Measurements from ENCODE around the gene RHBDL3.

RHBDL3 gene

DNA sequence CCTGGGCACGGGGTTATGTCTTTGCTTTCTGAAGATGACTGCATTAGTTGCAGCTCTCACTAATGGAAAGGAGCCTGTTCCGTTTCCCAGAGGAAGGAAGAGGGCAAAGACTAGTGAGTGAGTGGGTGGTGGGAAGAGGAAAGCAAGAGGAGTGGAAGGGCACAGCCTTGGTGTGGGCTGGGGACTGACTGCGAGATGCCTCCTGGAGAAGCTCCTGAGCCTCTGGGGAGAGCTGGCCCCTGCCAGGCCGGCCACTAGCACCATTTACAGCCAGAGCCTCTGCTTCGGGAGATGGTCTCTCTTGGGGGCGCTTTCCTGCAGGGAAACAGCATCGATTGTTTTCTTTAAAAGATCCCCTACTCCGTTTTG, 825 bp upstream of the RHBDL3 start:
- no peak overlapping the region for H3K4me2 ChIP-seq (ENCODE audit: low read depth, low read length)
- H3K9me2 ChIP-seq (replicated peaks; ENCODE audit: insufficient read depth, low read length): no peaks in the 10 kb centered on the region
- H2AFZ ChIP-seq (ENCODE audit: low read length): no peak overlapping the region
- no peaks in the 10 kb centered on the region for H3K9me3 ChIP-seq (replicated peaks; ENCODE audit: insufficient read depth, low read length)
- H3K4me1 ChIP-seq (ENCODE audit: low read length): 0 out of 2 replicates have a peak, but pooled peaks cover 3% of the 10 kb centered on the region
- TF ChIP-seq, protein P1, sequence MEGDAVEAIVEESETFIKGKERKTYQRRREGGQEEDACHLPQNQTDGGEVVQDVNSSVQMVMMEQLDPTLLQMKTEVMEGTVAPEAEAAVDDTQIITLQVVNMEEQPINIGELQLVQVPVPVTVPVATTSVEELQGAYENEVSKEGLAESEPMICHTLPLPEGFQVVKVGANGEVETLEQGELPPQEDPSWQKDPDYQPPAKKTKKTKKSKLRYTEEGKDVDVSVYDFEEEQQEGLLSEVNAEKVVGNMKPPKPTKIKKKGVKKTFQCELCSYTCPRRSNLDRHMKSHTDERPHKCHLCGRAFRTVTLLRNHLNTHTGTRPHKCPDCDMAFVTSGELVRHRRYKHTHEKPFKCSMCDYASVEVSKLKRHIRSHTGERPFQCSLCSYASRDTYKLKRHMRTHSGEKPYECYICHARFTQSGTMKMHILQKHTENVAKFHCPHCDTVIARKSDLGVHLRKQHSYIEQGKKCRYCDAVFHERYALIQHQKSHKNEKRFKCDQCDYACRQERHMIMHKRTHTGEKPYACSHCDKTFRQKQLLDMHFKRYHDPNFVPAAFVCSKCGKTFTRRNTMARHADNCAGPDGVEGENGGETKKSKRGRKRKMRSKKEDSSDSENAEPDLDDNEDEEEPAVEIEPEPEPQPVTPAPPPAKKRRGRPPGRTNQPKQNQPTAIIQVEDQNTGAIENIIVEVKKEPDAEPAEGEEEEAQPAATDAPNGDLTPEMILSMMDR (IDR thresholded peaks at IDR 0.05; ENCODE audit: low read length): no peak
- TF ChIP-seq EZH2phosphoT487 (IDR thresholded peaks at IDR 0.05; ENCODE audit: low read length) (no peak), EZH2 (optimal IDR thresholded peaks at IDR 0.05; ENCODE audit: low read depth, low read length) (no peak)
- H4K20me1 ChIP-seq (ENCODE audit: insufficient read depth, low read length): no peaks in the 10 kb centered on the region
- H3K36me3 ChIP-seq (replicated peaks; ENCODE audit: insufficient read depth, low read length): no peaks in the 10 kb centered on the region
- peaks cover 9% of the 10 kb centered on the region for H3K27me3 ChIP-seq (replicated peaks; ENCODE audit: insufficient read depth, low read length)
- no peaks in the 10 kb centered on the region for H3F3A ChIP-seq (ENCODE audit: insufficient read depth, low read length)
- H3K79me2 ChIP-seq (ENCODE audit: low read length): no peaks in the 10 kb centered on the region
- H3K4me3 ChIP-seq (ENCODE audit: low read length): no peak overlapping the region
- no peak for DNase-seq
- no peak overlapping the region for H3K27ac ChIP-seq (ENCODE audit: low read length)
- H3K9ac ChIP-seq (ENCODE audit: low read length): no peak overlapping the region

DNA sequence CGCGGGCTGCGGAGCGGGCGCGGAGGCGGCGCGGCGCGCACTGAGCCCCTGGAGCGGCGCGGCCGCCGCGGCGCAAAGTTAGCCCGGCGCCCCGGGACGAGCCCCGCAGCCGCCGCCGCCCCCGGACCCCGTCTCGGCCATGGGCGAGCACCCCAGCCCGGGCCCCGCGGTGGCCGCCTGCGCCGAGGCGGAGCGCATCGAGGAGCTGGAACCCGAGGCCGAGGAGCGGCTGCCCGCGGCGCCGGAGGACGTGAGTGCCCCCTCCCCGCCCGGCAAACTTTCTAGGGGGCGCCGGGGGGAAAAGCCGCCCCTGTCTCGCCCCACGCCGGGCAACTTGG, 388 bp downstream of the RHBDL3 start:
- TF ChIP-seq EZH2phosphoT487 (IDR thresholded peaks at IDR 0.05; ENCODE audit: low read length) (no peak), EZH2 (optimal IDR thresholded peaks at IDR 0.05; ENCODE audit: low read depth, low read length) (no peak)
- TF ChIP-seq, protein P1 (IDR thresholded peaks at IDR 0.05; ENCODE audit: low read length): no peak
- no peaks in the 10 kb centered on the region for H3K36me3 ChIP-seq (replicated peaks; ENCODE audit: insufficient read depth, low read length)
- no peaks in the 10 kb centered on the region for H3K9me2 ChIP-seq (replicated peaks; ENCODE audit: insufficient read depth, low read length)
- H3K4me3 ChIP-seq (ENCODE audit: low read length): peak overlapping the region; percentile 70
- H3K4me2 ChIP-seq (ENCODE audit: low read depth, low read length): peak overlapping the region; percentile 87; the same call in 1 of the 2 replicates
- H3K9me3 ChIP-seq (replicated peaks; ENCODE audit: insufficient read depth, low read length): no peaks in the 10 kb centered on the region
- H3K4me1 ChIP-seq (ENCODE audit: low read length): 0 out of 2 replicates have a peak, but pooled peaks cover 3% of the 10 kb centered on the region
- H3F3A ChIP-seq (ENCODE audit: insufficient read depth, low read length): no peaks in the 10 kb centered on the region
- no peaks in the 10 kb centered on the region for H4K20me1 ChIP-seq (ENCODE audit: insufficient read depth, low read length)
- peaks cover 9% of the 10 kb centered on the region for H3K27me3 ChIP-seq (replicated peaks; ENCODE audit: insufficient read depth, low read length)
- peak overlapping the region; percentile 81 for H2AFZ ChIP-seq (ENCODE audit: low read length)
- H3K79me2 ChIP-seq (ENCODE audit: low read length): no peaks in the 10 kb centered on the region
- peak overlapping the region; percentile 35; the same call in 1 of the 2 replicates for H3K9ac ChIP-seq (ENCODE audit: low read length)
- no peak for DNase-seq
- no peak overlapping the region for H3K27ac ChIP-seq (ENCODE audit: low read length)

DNA sequence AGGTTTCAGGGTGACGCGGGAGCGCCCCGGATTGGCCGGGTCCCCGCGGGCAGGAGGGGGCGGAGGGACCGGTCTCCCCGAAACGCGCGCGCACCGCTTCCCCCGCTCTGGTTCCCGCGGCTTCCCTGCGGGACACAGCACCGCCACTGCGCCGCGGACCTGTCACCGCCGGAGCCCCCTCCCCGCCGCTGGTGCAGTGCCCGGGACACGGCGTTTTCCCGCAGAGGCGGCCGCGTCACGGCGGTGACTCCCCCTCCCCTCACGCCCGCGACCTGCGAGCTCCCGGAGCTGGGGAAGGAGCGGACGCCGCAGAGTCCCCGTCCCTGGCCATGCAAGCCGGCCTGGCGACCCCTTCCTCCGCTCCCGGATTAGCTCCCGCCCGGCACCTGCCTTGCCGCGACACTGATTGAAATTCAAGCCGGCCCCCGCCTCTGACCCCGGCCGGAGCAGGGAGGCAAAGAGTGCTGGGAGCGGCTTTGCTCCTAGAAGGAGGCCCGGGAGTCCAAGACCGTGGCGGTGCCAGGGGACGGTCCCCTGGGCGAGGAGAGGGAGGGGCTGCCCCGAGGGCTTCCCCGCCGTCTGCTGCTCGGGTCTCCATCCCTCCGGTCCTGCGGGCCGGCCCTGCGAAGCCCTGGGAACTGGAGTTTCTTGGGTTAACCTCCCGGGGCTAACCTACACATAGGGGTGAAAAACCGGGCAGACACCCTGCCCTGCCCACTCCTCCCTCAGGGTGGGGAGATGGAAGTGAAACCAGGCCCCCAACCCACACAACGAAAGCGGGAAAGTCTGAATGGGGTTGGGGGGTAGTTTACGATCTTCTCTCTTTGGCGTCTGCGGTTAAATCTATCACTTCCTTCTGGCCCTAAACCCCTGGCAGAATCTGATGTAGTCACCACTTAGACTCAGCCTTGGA, 1.0 kb downstream of the RHBDL3 start:
- peak; percentile 12 for DNase-seq
- Histone ChIP-seq H3K9me3 (replicated peaks; ENCODE audit: insufficient read depth, low read length) (no peaks in the 10 kb centered on the region), H3K4me3 (ENCODE audit: low read length) (peak overlapping the region; percentile 70), H3K4me2 (ENCODE audit: low read depth, low read length) (peak overlapping the region; percentile 87), H3K36me3 (replicated peaks; ENCODE audit: insufficient read depth, low read length) (no peaks in the 10 kb centered on the region), H3K4me1 (ENCODE audit: low read length) (0 out of 2 replicates have a peak, but pooled peaks cover 3% of the 10 kb centered on the region), H2AFZ (ENCODE audit: low read length) (peak overlapping the region; percentile 81), H3K79me2 (ENCODE audit: low read length) (no peaks in the 10 kb centered on the region), H3K27me3 (replicated peaks; ENCODE audit: insufficient read depth, low read length) (peaks cover 9% of the 10 kb centered on the region), H3K9me2 (replicated peaks; ENCODE audit: insufficient read depth, low read length) (no peaks in the 10 kb centered on the region), H3F3A (ENCODE audit: insufficient read depth, low read length) (no peaks in the 10 kb centered on the region), H4K20me1 (ENCODE audit: insufficient read depth, low read length) (no peaks in the 10 kb centered on the region), H3K9ac (ENCODE audit: low read length) (peak overlapping the region; percentile 35; the same call in 1 of the 2 replicates), H3K27ac (ENCODE audit: low read length) (no peak overlapping the region)
- TF ChIP-seq, protein P1 (IDR thresholded peaks at IDR 0.05; ENCODE audit: low read length): no peak
- TF ChIP-seq EZH2phosphoT487 (IDR thresholded peaks at IDR 0.05; ENCODE audit: low read length) (no peak), EZH2 (optimal IDR thresholded peaks at IDR 0.05; ENCODE audit: low read depth, low read length) (no peak)
